WTC11 (cell line): ENCODE results near the gene ATP9B. TPM values are rescaled to one million over a fixed set of nuclear protein-coding genes. Genes with fewer than 3 reads are reported as not detected.

ENCODE experiments used
- AR ChIP-seq: fragments of 250-450 bp; sonication (Bioruptor Pico); IDR thresholded peaks from 2 replicates; pipeline ENCODE4 v1.9.0; 2021; ENCODE audit warnings: mild to moderate bottlenecking
- ATF2 ChIP-seq: sonication (generic); formaldehyde crosslinking; IDR thresholded peaks from 2 replicates; pipeline ENCODE4 v1.8.1; 2022; ENCODE audit warnings: low read depth, missing genetic modification reagents, borderline replicate concordance
- ATF6 ChIP-seq: sonication (generic); formaldehyde crosslinking; IDR thresholded peaks from 2 replicates; pipeline ENCODE4 v1.8.1; 2023; ENCODE audit warnings: mild to moderate bottlenecking, missing genetic modification reagents
- CBFB ChIP-seq: sonication (generic); formaldehyde crosslinking; IDR thresholded peaks from 2 replicates; pipeline ENCODE4 v1.8.1; 2022; ENCODE audit warnings: mild to moderate bottlenecking, low read depth, missing genetic modification reagents
- CDX4 ChIP-seq: fragments of 250-450 bp; sonication (Bioruptor Pico); IDR thresholded peaks from 2 replicates; pipeline ENCODE4 v1.9.0; 2021; ENCODE audit warnings: moderate library complexity, mild to moderate bottlenecking, inconsistent platforms, borderline replicate concordance
- CREB1 ChIP-seq: sonication (generic); formaldehyde crosslinking; IDR thresholded peaks from 2 replicates; pipeline ENCODE4 v1.8.0; 2023; ENCODE audit warnings: mild to moderate bottlenecking, missing genetic modification reagents
- CREM ChIP-seq: sonication (generic); formaldehyde crosslinking; IDR thresholded peaks from 2 replicates; pipeline ENCODE4 v1.8.1; 2022; ENCODE audit warnings: mild to moderate bottlenecking, missing genetic modification reagents, moderate library complexity
- E2F4 ChIP-seq: sonication (generic); formaldehyde crosslinking; IDR thresholded peaks from 2 replicates; pipeline ENCODE4 v1.8.1; 2022; ENCODE audit warnings: low read depth, mild to moderate bottlenecking, moderate library complexity, missing genetic modification reagents, borderline replicate concordance
- EMX1 ChIP-seq: fragments of 250-450 bp; sonication (Bioruptor Pico); IDR thresholded peaks from 2 replicates; pipeline ENCODE4 v1.8.0; 2021; ENCODE audit warnings: mild to moderate bottlenecking
- ETV6 ChIP-seq: sonication (generic); formaldehyde crosslinking; IDR thresholded peaks from 2 replicates; pipeline ENCODE4 v1.8.1; 2022; ENCODE audit warnings: mild to moderate bottlenecking, missing genetic modification reagents
- FOXJ3 ChIP-seq: sonication (generic); formaldehyde crosslinking; IDR thresholded peaks from 2 replicates; pipeline ENCODE4 v1.9.0; 2021; ENCODE audit warnings: missing genetic modification reagents, mild to moderate bottlenecking, borderline replicate concordance
- FOXP1 ChIP-seq: sonication (generic); formaldehyde crosslinking; IDR thresholded peaks from 2 replicates; pipeline ENCODE4 v1.8.0; 2022; ENCODE audit warnings: missing genetic modification reagents, mild to moderate bottlenecking, moderate library complexity, borderline replicate concordance
- MYBL2 ChIP-seq: sonication (generic); formaldehyde crosslinking; IDR thresholded peaks from 2 replicates; pipeline ENCODE4 v1.8.1; 2023; ENCODE audit warnings: mild to moderate bottlenecking, moderate library complexity, missing genetic modification reagents
- NR2C2 ChIP-seq: sonication (generic); formaldehyde crosslinking; IDR thresholded peaks from 2 replicates; pipeline ENCODE4 v1.8.0; 2022; ENCODE audit warnings: mild to moderate bottlenecking, missing genetic modification reagents
- OVOL2 ChIP-seq: fragments of 250-450 bp; sonication (Bioruptor Pico); IDR thresholded peaks from 2 replicates; pipeline ENCODE4 v1.9.0; 2021; ENCODE audit warnings: mild to moderate bottlenecking, borderline replicate concordance
- PRDM15 ChIP-seq: sonication (generic); formaldehyde crosslinking; IDR thresholded peaks from 2 replicates; pipeline ENCODE4 v1.8.0; 2022; ENCODE audit warnings: missing genetic modification reagents
- PREB ChIP-seq: sonication (generic); formaldehyde crosslinking; IDR thresholded peaks from 2 replicates; pipeline ENCODE4 v1.8.1; 2022; ENCODE audit warnings: mild to moderate bottlenecking, missing genetic modification reagents, moderate library complexity, borderline replicate concordance
- PRRX2 ChIP-seq: fragments of 250-450 bp; sonication (Bioruptor Pico); IDR thresholded peaks from 2 replicates; pipeline ENCODE4 v1.8.0; 2021; ENCODE audit warnings: mild to moderate bottlenecking
- SP1 ChIP-seq: sonication (generic); formaldehyde crosslinking; conservative IDR thresholded peaks from 2 replicates; pipeline ENCODE4 v1.8.1; 2022; ENCODE audit warnings: missing genetic modification reagents
- TP53 ChIP-seq: sonication (generic); formaldehyde crosslinking; IDR thresholded peaks from 2 replicates; pipeline ENCODE4 v1.8.1; 2023; ENCODE audit warnings: mild to moderate bottlenecking, missing genetic modification reagents
- USF1 ChIP-seq: sonication (generic); formaldehyde crosslinking; IDR thresholded peaks from 2 replicates; pipeline ENCODE4 v1.8.0; 2022; ENCODE audit warnings: mild to moderate bottlenecking, missing genetic modification reagents
- ZBTB43 ChIP-seq: sonication (generic); formaldehyde crosslinking; IDR thresholded peaks from 2 replicates; pipeline ENCODE4 v1.8.1; 2023; ENCODE audit warnings: mild to moderate bottlenecking, missing genetic modification reagents
- ZNF138 ChIP-seq: sonication (generic); formaldehyde crosslinking; conservative IDR thresholded peaks from 2 replicates; pipeline ENCODE4 v1.8.1; 2022; ENCODE audit warnings: mild to moderate bottlenecking, moderate library complexity, missing genetic modification reagents
- ZNF263 ChIP-seq: sonication (generic); formaldehyde crosslinking; IDR thresholded peaks from 2 replicates; pipeline ENCODE4 v1.8.1; 2022; ENCODE audit warnings: low read depth, mild to moderate bottlenecking, moderate library complexity, missing genetic modification reagents
- total RNA-seq: library from RNA; stranded (reverse); gene quantifications from 3 replicates; pipeline ENCODE4 v1.2.3, GENCODE V29; 2021

Gene ATP9B
- total RNA-seq, 1 experiment from 2014 or later, result 19.0 TPM

- TF ChIP-seq ATF6 (CRISPR knock-in tag) (no peak), PRRX2 (CRISPR knock-in tag) (no peak), ZBTB43 (CRISPR knock-in tag) (no peak; the same call in 1 of the 2 replicates), E2F4 (CRISPR knock-in tag) (0 out of 2 replicates have a peak, but pooled peaks have one; percentile 83), PREB (CRISPR knock-in tag) (no peak), CBFB (CRISPR knock-in tag) (no peak; the same call in 1 of the 2 replicates), EMX1 (CRISPR knock-in tag) (no peak), PRDM15 (CRISPR knock-in tag) (no peak), ZNF263 (CRISPR knock-in tag) (0 out of 2 replicates have a peak, but pooled peaks have one; percentile 47), SP1 (CRISPR knock-in tag) (no peak), ATF2 (CRISPR knock-in tag) (no peak), AR (CRISPR knock-in tag) (no peak), NR2C2 (CRISPR knock-in tag) (no peak), FOXJ3 (CRISPR knock-in tag) (no peak), USF1 (CRISPR knock-in tag) (no peak), CREB1 (no peak), ETV6 (CRISPR knock-in tag) (no peak), CREM (no peak), ZNF138 (no peak), MYBL2 (CRISPR knock-in tag) (no peak), TP53 (CRISPR knock-in tag) (no peak), CDX4 (CRISPR knock-in tag) (no peak), OVOL2 (no peak), FOXP1 (CRISPR knock-in tag) (no peak; the same call in 1 of the 2 replicates)
These were observed 755 bp upstream of the ATP9B start (continued) for GRCh38 chr18:79068341-79068936.
